22Rv1 (cell line): ENCODE results near the gene CACNA2D2.

ENCODE experiments used
- CTCF ChIP-seq: fragments of 450-650 bp; IDR thresholded peaks from 2 replicates; pipeline ENCODE4 v1.5.1; 2017; ENCODE audit warnings: mild to moderate bottlenecking
- ZFX ChIP-seq: fragments of 450-650 bp; IDR thresholded peaks from 2 replicates; pipeline ENCODE4 v1.6.1; 2017; ENCODE audit warnings: antibody characterized with exemption, borderline replicate concordance

- TF ChIP-seq CTCF (no peak), ZFX (no peak)
Observed at GRCh38 chr3:50408443-50408944, 94.9 kb downstream of the CACNA2D2 start.
